Skeletal muscle cell (primary cell): Measurements from ENCODE around the gene SYCE1L.

Source experiments
- DNase-seq: peaks from one replicate; pipeline ENCODE4 v3.0.0-alpha.2; 2010; ENCODE audit warnings: low read depth
- H3K4me3 ChIP-seq: 2 replicates; pipeline ENCODE4 v1.5.1; 2011; ENCODE audit warnings: low read depth, mild to moderate bottlenecking, control low read depth, low read length, moderate library complexity

SYCE1L gene

DNA sequence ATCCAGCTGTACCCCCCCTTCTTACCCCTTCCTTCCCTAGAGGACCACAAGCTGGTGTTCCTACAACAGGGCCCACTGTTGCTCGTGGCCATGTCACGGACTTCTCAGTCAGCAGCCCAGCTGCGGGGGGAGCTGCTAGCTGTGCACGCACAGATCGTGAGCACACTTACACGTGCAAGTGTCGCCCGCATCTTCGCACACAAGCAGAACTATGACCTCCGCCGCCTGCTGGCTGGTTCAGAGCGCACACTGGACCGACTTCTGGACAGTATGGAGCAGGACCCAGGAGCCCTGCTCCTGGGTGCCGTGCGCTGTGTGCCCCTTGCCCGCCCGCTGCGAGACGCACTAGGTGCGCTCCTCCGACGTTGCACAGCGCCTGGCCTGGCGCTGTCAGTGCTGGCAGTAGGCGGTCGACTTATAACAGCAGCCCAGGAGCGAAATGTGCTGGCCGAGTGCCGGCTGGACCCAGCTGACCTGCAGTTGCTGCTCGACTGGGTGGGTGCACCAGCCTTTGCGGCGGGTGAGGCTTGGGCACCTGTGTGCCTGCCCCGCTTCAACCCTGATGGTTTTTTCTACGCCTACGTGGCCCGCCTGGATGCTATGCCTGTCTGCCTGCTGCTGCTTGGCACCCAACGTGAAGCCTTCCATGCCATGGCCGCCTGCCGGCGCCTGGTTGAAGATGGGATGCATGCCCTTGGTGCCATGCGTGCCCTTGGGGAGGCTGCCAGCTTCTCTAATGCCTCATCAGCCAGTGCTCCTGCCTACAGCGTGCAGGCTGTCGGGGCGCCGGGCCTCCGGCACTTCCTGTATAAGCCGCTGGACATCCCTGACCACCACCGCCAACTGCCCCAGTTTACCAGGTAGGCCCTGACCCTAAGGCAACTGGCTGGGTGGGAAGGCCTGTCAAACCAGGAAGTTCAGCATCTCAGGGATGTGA, 4.6 kb upstream of the SYCE1L start:
- DNase-seq = no peak
- H3K4me3 ChIP-seq = no peak overlapping the region

- H3K4me3 ChIP-seq = no peak overlapping the region
- DNase-seq = no peak
Observed at GRCh38 chr16:77195411-77195810, 3.8 kb upstream of the SYCE1L start.

GRCh38 chr16:77197747-77198146, 1.5 kb upstream of the SYCE1L start:
- DNase-seq = no peak
- H3K4me3 ChIP-seq = no peak overlapping the region

- H3K4me3 ChIP-seq = no peak overlapping the region
- DNase-seq = no peak
Observed at GRCh38 chr16:77206533-77206932, 7.3 kb downstream of the SYCE1L start.

- no peak for DNase-seq
- no peak overlapping the region for H3K4me3 ChIP-seq
Observed at GRCh38 chr16:77207030-77207429, 7.8 kb downstream of the SYCE1L start.

DNA sequence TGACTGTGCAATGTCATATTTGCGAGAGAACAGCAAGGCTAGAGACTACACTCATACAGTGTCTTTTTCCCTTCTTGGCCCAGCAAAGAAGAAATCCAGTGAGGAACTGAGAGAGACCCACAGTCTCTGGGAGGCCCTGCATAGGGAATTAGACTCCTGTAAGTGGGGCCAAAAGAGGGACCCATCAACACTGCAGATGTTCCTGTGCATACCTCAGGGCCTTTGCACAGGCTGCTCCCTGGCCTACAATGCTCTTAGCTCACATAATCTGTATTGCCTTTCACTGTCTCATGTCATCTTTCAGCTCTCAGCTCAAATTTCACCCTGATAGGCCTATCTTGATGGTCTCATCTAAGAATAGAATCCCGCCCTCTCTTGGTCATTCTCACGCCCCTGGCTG, 9.2 kb downstream of the SYCE1L start:
- no peak overlapping the region for H3K4me3 ChIP-seq
- DNase-seq = no peak

DNA sequence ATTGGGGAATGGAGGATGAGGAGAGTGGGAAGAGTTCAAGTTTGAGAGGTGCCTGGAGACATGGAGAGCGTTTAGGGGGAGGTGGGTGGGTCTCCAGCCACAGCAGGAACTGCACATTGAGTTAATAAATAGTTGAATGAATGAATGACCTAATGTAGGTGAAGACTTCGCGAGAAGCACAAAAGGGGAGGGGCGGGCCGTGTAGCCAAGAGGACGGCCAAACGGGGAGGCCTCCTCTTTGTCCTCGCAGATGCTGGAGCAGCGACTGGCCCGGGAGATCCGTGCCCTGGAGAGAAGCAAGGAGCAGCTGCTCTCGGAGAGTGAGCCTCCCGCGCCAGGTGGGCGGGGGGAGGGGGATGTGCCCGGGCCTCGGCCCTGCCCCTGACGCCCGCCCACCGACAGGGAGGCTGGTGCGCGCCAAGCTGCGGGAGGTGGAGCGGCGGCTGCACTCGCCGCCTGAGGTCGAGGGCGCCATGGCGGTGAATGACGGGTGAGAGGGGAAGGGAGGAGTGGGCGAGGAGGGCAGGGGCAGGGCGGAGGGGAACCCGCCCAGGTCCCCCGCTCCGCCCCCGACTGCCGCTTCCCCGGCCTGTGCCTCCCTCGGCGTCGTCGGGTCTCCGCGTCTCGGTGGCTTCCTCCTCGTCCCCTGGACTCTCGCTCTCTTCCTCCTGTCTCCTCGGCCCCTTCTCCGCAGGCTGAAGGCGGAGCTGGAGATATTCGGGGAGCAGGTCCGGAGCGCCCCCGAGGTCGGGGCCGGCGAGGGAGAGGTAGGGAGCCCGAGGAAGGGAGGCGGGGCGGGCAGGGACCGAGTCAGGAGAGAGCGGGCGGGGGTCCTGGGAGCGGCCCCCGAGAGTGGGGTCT, 12.9 kb downstream of the SYCE1L start:
- no peak for DNase-seq
- H3K4me3 ChIP-seq = peak overlapping the region; percentile 51

DNA sequence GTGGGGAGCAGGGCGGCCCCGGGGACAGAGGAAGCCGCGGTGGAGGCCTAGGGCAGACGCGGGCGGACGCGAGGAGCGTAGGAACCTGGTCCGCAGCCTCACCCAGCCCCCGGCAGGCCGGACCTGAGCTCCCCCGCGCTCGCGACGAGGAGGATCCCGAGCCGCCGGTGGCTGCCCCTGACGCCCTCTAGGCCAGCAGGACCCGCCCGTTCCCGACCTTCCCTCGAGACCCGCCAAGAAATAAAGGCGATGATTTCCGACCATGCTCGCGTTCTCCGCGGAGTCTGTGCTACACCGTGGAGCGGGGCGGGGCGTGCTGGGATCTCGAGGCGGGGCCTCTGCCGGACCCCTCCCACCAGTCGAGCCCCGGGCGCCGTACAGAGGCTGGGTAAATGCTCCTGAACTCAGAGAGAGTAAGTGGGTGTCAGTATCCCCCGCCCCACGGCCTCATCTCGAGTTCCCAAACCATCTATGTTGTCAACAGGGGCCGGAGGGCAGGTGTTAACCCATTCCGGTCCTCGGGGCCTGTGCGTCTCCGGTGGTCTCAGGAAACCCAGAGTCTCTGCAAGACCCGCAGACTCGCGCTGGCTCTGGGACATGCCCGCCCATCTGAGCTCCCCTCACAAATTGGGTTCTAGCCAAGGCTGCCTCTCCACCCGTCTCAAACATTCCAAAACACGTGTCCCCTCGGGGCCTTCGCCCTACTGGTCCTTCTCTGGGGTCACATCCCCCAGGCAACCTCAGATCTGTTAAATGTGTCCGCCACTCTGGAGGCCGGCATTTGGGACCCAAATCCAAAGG, 13.7 kb downstream of the SYCE1L start:
- H3K4me3 ChIP-seq = peak overlapping the region; percentile 51

DNA sequence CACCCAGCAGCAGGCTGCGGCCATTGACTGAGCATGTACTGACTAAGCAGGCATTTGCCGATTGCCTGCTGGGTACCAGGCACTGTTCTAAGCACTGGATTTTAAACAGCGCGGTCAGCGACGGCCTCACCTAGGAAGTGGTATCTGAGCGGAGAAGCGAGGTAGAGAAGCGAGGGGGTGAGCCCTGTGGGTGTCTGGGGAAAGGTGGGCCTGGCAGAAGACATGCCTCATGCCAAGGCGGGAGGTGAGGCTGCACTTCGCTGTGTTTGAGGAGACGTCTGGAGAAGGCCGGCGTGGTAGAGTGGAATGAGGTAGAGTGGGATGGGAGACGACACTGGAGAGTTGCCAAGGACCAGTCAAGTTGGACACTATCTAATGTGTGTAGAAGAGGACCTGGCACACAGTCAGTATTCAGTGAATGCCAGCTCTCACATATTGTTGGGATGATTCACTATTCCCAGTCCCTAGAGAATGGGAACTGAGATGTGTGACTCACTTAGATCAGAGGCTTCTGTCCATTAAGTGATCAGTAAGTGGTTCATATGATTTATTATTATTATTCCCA, 14.4 kb downstream of the SYCE1L start:
- H3K4me3 ChIP-seq = no peak overlapping the region
- DNase-seq = peak; percentile 81

More for the DNA sequence above, 13.7 kb downstream of the SYCE1L start:
- no peak for DNase-seq

GRCh38 chr16:77214411-77215138, 15.4 kb downstream of the SYCE1L start:
- DNase-seq = no peak
- H3K4me3 ChIP-seq = no peak overlapping the region

DNA sequence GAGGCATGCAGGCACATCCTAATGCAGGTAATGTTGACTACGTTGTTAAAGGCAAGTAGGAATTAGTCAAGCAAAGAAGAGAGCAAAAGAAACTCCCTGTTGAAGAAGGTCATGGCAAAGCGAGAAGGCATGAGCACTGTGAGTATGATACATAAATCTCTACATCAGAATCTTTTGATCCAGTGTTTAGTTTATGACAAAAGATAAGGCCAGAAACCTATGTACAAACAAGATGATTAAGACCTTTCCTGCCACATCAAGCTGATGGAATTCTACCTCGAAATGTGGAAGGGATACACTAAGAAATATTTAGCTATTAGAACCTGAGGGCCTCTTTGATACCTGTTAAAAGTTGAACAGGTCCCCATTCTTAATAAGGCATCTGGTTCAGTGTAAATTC, 20.2 kb downstream of the SYCE1L start:
- H3K4me3 ChIP-seq = no peak overlapping the region
- DNase-seq = no peak

DNA sequence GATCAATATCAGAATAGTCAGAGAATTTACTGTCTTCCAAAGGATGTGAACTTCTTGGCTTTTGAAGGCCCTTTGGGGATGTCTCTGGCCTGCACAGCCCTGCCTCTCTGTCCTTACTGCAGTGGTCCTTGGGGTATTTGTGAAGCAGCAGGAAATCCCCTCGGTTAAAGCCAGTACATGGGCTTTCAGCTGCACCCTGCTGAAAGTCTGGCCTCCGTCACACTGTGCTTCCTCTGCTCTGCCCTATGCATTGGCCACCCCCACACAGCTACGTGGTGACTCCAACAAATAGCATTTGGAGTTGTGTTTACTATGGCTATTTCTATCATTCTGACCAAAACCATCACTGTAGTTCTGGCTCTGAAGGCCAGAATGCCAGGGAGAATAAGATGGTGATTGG, 21.2 kb downstream of the SYCE1L start:
- no peak for DNase-seq
- no peak overlapping the region for H3K4me3 ChIP-seq

DNA sequence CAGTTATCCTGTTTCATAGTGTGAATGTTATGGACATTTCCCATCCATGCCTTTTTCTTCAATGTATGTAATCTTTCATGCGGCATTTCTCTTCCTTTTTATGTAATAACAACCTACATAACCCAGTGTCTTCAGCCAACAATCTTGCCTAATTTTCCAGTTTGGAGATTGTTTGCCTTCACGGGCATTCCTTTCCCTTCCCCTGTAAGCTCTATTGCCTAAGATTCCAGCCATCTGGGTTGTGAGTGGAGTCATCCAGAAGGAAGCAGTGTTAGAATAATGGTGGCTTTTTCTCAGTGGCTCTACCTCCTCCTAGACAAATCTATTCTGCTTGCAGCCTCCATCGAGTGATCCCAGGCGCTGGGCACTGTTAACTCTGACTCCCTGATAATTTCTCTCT, 22.3 kb downstream of the SYCE1L start:
- no peak for DNase-seq

DNA sequence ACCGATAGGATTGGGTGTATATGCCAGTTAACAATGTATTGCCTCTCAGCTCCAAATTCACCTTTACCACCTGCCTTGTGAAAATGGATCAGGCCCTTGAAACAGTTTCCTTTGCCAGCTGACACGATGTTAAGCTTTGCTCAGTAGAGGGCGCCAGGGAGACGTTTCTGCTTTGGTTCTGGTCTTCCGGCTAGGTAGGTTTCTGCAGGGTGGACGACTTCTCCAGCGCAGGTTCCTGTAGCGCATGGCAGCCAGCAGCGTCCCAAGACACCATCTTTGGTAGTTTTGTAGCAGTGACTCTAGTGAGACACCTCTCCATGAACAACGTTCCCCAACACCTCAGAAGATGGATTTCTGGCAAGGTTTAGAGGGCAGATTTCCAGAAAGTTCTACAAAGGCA, 24.0 kb downstream of the SYCE1L start:
- no peak for DNase-seq
- no peak overlapping the region for H3K4me3 ChIP-seq

More for the DNA sequence above, 22.3 kb downstream of the SYCE1L start:
- no peak overlapping the region for H3K4me3 ChIP-seq

DNA sequence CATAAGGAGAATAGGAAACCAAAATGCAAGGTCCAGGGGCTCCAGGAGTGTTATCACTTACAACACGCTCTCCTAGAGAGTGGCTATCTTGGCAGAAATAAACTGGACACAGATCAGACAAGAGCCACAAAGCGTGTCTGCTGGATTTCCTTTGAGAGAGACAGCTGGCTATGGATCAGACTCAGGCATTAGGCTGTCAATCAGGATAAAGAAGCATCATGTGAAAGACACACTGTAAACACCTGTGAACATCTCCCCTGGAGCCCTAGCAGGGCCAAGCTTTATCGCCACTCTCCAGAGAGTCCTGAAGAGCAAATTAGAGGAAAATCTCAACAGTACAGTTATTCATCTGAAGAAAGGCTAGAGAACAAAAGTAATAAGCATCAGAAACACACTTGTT, 26.0 kb downstream of the SYCE1L start:
- no peak overlapping the region for H3K4me3 ChIP-seq
- no peak for DNase-seq

DNA sequence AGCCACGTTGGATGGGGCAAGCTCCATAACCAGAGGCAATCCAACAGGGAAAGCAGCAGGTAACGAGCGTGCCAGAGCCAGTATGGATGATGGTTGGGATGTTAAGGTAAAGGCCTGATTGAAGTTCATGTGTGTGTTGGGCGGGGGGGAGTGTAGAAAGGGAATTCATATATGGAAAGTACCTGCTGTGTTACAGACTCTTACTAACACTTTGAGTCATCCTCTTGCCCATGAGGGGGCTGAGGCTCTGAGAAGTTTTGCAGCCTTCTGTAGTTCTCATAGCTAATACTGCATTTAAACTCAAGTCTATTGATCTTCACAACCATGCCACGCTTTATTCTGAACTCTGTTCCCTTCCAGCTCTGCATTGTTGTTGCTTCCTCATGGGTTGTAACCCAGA, 28.5 kb downstream of the SYCE1L start:
- H3K4me3 ChIP-seq = no peak overlapping the region
- DNase-seq = no peak

GRCh38 chr16:77231047-77231446, 31.8 kb downstream of the SYCE1L start:
- no peak overlapping the region for H3K4me3 ChIP-seq
- DNase-seq = no peak

DNA sequence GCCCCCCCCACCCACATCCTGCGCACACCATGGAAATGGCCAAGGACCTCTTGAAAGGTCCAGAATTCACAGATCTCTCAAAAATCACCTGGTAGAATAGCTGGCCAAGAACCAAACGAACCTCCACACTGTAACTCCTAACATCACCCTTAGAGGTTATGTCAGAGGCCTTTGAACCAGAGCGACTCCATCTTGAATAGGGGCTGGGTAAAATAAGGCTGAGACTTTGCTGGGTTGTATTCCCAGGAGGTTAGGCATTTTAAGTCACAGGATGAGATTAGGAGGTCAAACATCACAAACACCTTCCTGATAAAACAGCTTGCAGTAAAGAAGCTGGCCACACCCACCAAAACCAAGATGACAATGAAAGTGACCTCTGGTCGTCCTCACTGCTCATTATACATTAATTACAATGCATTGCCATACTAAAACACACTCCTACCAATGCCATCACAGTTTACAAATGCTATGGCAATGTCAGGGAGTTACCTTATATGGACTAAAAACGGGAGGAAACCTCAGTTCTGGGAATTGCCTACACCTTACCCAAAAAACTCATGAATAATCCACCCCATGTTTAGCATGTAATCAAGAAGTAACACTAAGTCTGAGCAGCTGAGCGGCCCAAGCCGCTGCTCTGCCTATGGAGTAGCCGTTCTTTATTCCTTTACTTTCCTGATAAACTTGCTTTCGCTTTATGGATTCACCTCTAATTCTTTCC, 34.8 kb downstream of the SYCE1L start:
- DNase-seq = no peak
- no peak overlapping the region for H3K4me3 ChIP-seq
